Measurements from ENCODE around the gene RFX4.
"Not testable (repeated sequence)": the region's sequence is repeated elsewhere in the genome, so short reads cannot be mapped to it uniquely, and the experiment has no call there.

RFX4 gene

DNA sequence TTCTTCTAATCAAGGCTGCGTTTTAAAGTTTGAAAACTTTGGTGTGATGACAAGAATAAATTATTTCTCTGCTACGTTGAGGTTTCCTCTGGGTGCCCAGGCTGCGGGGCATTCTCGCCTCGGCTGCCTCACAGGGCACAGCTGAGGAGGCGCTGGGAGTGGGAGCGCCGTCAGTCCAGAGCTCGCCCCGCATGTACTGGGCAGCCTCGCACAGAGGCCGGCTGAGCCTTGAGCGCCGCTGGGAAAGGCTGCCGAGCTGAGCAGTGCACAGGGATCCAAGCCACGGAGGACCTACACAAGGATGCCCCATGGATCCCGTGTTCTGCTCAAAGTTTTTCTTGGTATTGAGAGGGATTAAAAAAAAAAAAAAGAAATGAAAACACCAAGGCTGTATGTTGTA is 11.6 kb downstream of the RFX4 start:
- no peak for DNase-seq

GRCh38 chr12:106595268-106595667 is 12.5 kb downstream of the RFX4 start:
- no peak for DNase-seq

DNA sequence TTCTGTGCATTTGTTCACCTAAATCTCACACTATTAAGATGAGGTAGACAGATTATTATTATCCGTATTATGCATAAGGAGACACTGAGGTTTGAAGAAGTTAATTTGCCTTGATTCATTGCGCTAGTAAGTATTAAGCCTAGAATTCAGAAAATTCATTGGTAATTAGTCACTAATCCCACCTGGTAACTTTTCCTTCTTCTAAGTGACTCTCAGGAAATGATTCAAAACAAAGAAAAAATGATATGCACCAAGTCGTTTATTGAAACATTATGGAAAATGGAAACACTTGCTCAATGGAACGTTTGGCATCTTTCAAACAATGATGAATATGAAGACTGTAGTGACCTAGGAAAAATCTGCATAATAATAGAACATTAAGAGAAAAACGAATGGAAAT is 15.2 kb downstream of the RFX4 start:
- no peak for DNase-seq

DNA sequence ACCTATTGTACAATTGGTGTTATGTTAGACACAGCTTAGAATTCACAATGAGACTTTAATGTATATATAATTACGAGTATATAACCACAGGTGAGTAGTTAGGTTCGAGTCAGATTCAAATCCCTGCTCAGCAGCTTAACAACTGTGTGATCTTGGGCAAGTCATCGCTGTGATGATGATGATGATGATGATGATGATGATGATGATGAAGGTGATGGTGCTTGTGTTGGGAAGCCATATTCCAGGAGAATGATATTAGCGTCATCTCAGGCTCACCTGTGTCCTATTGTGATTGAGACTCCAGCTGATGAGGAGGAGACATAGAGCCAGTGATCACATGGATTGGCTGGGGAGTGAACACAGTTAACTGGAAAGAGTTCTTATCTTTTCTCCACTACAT is 16.5 kb downstream of the RFX4 start:
- DNase-seq, result no peak

DNA sequence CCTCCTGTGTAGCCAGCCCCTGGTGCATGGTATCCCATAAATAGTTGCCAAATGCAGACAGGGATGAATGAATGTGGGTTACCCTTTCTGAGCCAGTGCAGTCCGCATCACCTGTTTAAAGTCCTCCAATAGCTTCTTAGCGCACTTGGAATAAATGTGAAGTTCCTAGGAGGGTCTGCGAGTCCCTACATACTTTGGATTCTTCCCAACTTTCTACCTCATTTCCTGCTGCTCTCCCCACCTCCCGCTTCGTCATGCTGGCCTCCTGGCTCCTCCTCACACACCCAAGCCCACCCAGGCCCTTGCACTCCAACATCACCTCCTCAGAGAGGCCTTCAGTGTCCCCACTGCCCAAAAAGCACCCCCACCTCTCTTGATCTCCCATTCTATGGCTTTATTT is 17.7 kb downstream of the RFX4 start:
- DNase-seq, result no peak

- DNase-seq, result no peak
These were observed 18.2 kb downstream of the RFX4 start for GRCh38 chr12:106601031-106601430.

DNA sequence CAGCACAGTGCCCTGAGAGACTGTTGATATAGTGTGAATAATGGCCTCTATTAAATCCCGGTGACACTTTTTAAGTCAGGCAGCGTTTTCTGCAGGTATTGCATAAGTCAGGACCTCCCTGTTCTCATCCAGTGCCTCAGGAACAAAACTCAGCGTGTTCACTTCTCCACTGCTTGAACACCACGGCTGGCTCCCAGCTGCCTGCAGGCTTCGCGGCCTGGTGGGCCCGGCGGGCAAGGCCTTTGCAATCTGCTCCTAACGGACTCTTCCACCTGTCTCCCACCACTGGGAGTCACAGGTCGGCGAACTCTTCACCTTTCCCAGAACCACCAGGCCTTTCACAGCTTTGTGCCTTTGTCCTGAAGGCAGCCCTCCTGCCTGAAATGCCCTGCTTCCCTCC is 18.7 kb downstream of the RFX4 start:
- DNase-seq, result no peak

- no peak for DNase-seq
These were observed 19.3 kb downstream of the RFX4 start for GRCh38 chr12:106602076-106602475.

DNA sequence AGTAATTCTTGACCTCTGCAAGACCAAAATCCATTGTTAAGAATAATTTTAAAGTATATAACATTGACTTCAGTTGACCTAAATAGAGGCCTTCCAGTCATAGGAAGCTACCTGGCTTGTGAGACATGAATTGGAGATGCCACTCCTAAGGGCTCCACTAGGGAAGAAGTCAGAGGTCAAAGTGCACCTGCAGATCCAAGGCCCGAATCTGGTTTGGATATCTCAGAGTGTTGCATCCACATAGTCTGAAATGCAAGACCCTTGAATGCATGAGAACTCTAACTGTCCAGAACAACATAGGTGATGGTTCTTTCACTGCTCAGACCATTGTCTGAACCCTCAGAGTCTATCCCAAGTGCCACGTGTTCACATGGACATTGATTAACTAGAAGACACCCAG is 22.4 kb downstream of the RFX4 start:
- no peak for DNase-seq

DNA sequence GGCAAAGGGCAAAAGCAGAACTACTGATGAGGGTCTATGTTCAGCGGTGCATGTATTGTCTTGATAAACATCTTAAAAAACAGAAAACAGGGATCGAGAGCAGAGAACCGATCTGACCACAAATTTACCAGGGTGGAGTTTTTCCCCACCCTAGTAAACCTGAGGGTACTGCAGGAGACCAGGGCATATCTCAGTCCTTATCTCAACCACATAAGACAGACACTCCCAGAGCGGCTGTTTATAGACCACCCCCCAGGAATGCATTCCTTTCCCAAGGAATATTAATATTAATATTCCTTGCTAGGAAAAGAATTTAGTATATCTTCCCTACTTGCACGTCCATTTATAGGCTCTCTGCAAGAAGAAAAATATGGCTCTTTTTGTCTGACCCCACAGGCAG is 37.8 kb downstream of the RFX4 start:
- not testable (repeated sequence) for DNase-seq

DNA sequence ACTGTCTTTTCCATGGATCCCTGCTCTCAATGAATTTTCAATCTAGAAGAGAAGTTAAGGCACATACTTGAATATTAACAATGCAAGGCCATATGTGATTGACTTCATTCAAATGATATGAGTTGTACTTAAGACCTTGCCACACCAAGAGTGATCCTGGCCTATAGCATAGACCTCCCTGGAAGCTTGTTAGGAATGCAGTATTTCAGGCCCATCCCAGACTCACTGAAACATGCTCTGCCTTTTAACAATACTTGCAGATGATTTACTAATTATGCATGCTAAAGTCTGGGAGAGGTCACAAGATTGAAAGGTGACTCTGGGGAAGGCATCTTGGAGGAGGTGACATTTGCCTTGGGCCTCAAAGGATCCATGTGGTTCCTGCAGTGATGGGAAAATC is 43.2 kb downstream of the RFX4 start:
- no peak for DNase-seq

DNA sequence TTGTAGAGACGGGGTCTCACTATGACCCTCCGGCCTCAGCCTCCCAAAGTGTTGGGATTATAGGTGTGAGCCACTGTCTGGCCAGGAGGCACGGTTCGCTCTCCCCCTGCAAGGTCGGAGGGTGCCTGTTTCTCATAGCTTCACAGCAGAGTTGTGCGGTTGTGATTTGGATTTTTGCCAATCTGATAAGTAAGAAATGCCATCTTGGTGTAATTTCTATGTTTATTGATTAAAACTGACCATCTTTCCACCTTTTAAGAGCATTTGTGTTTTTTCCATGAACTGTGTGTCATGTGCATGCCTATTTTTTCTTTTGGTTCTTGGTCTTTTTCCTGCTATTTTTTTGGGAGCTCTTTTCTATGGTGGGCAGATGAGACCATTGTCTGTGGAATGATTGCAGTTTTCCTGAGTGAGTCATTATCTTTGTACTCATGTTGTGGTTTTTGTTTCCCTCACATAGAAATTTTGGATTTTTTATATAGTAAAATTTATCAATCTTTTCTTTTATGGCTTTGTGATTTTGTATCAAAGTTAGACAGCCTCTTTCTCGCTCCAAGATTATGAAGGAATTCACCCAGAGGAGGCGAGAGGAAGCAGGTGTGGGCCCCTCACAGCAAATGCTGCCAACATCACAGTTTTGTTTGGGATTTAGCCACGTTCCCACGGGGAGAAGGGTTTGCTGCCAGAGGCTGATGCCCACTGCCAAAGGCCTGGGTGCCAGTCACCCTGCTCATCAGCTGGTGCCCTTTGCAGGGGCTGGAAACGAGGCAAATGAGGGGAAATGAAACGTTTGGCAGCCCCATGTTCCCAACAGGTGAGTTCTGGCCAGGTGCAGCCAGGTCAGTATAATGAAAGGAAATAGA is 47.2 kb downstream of the RFX4 start:
- DNase-seq, result no peak

DNA sequence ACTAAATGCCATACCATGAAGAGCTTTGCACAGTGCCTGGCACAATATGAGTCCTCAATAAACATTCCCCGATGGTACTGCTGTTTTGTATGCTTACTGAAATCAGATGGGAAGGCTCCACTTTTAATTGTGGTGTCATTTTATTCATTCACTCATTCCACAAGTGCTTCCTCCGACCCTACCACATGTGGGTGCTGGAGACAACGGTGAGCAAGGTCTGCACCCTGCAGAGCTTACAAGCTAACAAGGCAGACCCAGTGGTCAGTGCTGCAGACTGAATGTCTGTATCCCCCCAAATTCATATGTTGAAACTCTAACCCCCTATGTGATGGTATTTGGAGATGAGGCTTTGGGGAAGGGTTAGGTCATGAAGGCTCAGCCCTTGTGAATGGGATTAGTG is 48.3 kb downstream of the RFX4 start:
- DNase-seq, result no peak

GRCh38 chr12:106631797-106632196 is 49.0 kb downstream of the RFX4 start:
- DNase-seq, result no peak

GRCh38 chr12:106632797-106633450 is 50.1 kb downstream of the RFX4 start:
- DNase-seq, result no peak

DNA sequence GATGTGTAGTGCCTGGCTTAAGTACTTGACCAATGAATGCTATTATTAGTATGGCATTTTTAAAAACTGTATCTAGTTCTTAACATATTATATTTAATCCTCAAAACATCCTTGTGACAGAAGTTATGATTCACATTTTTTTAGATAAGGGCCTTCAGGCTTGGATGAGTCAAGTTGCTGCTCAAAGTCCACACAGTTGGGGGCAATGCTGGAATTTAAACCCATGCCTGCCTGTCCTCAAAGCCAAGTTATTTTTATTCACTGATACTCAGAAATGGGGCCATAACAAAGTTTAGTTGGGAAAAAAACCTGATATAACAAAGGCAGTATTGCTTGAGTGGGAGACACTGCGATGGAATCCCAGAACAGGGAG is 50.6 kb downstream of the RFX4 start:
- DNase-seq, result no peak

DNA sequence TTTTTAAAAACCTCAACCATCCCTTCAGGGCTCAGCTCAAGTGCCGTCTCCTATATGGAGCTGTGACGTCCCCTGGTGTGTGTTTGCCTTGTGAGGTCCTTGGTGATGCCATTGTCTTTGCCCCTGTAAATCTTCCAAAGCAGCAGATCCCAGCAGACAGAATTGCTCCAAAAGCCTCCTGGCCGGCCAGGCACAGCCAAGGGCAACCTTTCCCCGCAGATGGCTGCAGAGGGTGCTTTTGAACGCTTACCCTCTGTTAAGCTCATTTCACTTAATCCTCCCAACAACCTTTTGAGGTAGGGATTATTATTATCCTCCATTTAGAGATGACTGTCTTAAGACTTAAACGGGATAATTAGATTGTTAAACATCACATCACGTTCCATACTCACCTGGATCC is 51.4 kb downstream of the RFX4 start:
- no peak for DNase-seq

GRCh38 chr12:106643000-106643399 is 60.2 kb downstream of the RFX4 start:
- no peak for DNase-seq

- DNase-seq, result no peak
These were observed 61.7 kb downstream of the RFX4 start for GRCh38 chr12:106644335-106645073.

DNA sequence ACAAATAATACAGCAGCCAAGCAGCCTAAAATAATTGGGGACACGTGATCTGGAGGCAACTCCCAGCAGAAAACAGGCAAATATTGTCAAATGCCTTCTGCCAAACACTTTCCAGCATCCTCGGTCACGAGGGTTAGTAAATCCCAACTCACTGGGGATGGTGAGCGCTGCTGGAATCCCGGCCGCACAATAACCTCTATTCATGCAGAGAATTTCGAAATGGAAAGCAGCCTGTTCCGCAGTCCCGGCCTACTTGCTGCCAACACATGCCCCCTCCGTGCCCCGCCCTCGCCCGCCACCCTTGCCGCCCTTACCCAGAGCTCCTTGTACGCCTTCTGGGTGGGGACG is 62.2 kb downstream of the RFX4 start:
- DNase-seq, result no peak

DNA sequence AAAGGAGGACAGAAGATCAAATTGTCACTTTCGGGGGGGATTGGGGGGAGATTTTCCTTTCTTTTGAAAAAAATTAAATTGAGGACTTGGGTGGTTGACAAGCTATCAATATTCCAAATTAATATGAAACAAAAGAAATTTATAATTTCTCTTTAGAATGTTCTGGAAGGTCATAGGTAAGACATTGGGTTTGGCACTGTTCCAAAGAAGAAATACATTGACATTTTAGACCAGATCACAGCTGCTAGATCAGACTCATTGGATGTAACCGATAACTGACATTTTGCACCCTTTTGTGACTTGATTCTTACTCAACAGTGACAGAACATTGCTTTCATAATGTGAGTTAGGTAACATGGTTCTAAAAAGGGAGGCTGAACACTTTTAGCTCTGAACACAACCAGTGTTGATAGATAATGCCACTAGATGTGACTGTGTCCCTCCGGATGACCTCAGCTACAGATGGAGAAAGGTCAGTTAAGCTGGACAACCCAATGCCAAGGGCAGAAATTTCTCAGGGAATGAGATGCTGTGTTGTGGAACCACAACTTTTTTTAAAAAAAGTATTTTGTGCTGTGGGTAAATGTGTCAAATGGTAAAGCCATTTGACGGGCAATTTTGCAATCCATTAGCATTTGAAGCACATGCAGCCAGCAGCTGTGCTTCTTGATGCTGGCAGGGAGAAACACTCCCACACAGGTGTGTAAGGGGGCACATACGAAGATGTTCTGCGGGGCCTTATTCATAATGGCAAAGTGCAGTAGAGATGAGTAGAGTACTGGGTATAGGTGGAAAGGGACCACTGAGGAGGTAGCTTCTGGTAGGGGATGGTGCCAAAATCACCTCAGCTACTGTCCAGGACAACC is 62.9 kb downstream of the RFX4 start:
- no peak for DNase-seq

DNA sequence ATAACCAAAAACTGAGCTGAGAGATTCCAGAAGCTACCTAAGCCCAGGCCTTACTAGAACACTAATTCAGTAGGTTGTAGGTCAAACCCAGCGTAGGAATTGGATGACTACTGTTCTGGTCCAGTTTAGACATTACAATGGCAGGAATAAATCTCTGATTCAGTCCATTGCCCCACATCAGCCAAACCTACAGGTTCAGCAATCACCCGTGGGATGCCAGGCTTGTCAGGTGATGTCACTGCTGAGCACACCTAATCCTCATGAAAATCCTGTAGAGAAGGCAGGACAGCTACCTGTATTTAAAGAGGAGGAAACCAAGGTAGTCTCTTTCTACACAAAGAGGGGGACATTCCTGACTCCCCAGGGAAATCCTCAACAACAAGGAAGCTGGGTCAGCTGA is 63.7 kb downstream of the RFX4 start:
- DNase-seq, result no peak

Measured in GOT3 (cell line).